NOMO-1 treated with dmso at 0.1 percent for 144 hours (cell line): Measurements from ENCODE around the gene MIS18A.
"Not testable (repeated sequence)": the region's sequence is repeated elsewhere in the genome, so short reads cannot be mapped to it uniquely, and the experiment has no call there.

Experiments
- DNase-seq: peaks from one replicate; lab custom pipeline; 2025; ENCODE audit not compliant: unreplicated experiment; lab: John Stamatoyannopoulos, UW

The MIS18A gene

GRCh38 chr21:32278518-32279376, at the start of gene MIS18A:
Gene MIS18A, minus strand, starts transcription at chr21:32279049. Its CDS starts 35 bp downstream, at chr21:32279014.
- DNase-seq: peak; percentile 88

GRCh38 chr21:32328595-32328994, 49.7 kb upstream of the MIS18A start:
- DNase-seq: no peak

GRCh38 chr21:32325706-32326105, 46.9 kb upstream of the MIS18A start:
- DNase-seq: no peak

DNA sequence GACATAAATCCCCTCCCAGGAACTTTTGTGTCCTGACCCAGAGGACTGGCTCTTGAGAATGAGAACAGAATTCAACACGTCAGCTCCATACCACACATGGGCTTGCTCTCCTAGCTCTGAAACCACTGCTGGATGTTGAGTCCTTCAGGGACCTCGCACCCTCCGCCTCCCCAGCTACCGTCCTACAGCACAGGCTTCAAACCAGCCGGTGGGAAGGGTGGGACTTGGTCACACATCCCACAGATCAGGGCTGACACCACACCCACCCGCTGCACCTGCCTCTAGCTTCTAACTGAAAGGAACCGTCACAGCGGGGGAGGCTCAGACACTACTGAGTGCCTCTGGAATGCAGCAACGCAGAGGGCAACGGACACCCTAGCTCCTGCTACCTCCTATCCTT, 43.8 kb upstream of the MIS18A start:
- DNase-seq: no peak

DNA sequence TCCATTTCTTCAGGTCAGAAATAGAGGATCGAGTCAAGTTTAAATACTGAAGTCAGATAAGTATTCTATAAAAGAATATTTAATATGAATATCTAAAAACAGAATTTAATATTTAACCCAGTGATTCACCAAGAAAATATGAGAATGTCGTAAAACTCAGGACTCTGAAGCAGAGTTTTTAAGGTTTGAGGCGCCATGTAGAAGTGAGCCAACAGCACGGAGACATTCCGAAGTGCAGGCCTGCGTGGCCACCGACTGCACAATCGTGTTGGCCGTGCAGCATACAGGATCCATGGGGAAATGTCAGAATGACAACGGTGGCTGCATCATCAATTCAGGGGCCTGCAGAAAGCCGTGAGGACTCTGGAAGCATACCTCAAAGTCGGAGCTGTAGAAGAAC, 43.3 kb upstream of the MIS18A start:
- DNase-seq: no peak

- DNase-seq: no peak
Observed at GRCh38 chr21:32321480-32321879, 42.6 kb upstream of the MIS18A start.

DNA sequence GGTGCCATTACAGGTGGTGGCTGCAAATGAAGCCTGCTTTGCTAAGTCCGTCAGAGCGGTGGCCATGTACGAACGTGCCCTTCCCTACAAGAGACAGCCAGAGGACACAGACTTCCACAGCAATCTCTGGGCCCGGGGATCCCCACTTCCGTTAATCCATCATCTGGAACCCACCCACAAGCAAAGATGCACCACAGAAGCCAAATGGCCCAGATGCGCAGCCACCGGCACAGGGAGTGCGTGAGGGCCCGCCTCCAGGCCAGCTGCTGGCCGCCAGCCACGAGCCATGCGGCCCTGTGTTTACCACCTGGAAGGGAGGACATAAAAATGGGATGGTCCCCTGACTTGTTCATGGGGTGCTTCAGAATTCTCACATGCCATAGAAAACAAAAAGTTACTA, 41.9 kb upstream of the MIS18A start:
- no peak for DNase-seq

DNA sequence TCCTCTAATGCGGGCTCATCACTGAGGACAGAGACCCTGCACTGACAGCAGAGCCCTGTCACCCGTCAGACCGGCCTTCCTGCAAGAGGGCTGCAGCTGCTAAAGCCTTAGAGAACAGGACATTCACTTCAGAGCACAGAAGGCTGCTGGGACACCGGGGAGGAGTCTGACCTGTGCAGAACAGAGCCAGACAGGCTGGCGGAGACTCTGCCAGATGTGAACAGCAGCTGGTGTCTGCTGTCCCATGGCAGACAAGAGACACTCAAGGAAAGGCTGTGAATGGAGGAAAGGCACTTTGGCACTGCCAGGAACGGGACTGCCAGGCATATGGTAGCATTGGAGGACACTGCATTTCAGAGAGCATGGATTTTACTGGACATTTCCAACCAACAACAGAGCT, 41.2 kb upstream of the MIS18A start:
- DNase-seq: no peak

DNA sequence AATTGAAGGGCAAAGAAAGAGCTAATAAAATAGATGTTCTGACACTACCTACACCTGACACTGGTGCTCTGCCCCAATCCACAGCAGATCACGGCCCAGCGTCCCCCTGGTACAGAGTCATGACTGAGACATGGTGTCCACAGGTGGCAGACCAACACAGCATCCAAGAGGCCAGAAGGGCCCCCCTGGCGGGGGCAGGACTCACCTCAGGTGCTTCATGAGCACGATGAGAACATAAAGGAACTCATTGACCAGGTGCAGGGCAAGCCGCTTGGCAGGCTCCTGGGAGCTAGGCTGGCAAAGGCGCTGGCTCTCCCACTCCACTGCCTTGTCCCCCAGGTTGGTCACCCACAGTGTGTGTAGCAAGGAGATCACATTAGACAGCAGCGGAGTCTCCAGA, 40.2 kb upstream of the MIS18A start:
- DNase-seq: no peak

DNA sequence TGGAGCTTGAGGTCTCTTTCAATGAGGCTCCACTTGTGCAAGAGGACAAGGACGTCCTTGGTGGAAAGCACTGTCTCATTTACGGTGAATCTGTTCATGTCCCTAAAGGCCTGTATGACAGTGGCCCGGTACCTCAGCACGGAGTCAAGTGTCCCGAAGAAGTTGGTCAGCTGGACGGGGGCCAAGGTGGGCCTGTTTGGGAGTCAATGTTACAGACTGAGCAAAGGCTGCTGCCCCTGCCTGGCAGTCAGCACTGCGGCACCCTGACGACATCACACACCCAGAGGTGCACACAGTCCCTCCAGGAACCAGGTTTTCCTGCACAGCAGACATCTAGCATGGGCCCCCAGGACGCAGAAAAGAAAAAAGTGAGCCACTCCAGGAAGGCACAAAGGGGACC, 38.9 kb upstream of the MIS18A start:
- DNase-seq: no peak

DNA sequence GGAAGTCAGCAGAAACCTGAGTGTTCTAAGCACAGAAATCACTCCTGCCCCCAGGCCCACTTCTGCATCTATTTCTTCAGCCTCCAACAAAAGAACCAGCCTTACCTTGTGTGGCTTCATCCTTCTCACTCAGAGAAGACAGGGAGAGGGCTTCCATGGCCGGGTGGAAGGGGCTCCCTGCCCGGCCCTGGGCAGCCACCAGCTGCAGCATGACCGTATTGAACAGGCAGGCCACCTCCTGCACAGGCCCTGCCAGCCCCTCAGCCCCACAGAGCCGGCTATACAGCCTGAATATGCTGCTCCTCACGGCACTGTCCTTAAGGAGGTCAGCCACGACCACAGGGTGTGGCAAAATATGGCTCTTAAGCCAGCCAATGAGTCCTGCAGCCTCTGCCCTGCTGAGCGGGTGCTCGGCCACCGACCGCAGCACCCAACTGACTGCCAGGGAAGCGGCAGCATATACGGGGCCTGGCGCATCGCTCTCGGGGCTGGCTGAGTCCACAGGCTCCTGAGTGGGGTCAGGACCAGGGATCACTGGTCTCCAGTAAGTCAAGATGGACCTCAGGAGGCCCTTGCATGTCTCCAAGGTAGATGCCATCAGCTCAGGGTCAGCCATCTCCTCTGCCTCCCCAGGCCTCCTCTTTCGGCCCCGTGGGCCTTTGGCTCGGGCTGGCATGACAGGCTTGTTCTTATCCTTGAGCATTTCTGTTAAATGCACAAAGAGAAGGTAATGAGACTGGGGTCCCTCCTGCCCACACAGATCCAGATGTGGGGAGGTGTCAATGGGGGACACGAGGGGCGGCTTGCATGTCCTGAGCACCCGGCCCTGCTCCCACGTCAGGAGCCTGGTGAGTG, 37.7 kb upstream of the MIS18A start:
- no peak for DNase-seq

DNA sequence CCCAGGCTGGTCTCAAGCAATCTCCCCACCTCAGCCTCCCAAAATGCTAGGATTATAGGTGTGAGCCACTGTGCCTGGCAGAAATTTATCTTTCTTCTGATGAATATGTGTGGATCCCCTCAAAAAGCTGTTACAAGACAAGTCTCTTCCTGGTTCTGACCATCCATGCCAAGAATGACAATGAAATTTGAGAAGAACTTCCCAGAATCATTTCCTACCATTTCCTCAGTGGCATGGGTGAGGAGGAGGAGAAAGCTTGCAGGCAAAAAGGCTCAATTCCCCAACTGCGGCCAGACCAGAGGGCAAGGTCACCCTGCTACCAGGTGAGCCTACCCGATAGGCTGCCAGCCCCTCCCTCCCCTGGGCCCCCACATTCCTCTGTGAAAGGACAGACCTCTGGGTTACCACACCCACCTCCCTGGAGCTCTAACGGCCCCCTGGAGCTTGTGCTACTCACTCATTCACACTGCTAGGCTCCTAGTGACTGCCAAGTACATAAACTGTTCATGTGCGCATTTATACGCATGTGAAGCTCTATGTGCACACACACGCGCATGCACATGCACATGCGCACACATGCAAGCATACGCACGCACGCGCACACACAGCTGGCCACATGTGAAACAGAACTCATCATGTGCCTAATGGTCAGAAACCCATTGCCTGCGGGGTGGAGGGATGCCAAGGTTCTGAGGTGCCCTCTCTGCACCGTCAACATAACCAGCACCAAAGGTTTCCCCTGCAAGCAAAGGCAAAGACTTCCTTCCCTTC, 36.8 kb upstream of the MIS18A start:
- DNase-seq: no peak

- DNase-seq: no peak
Observed at GRCh38 chr21:32314806-32315205, 36.0 kb upstream of the MIS18A start.

GRCh38 chr21:32312976-32313375, 34.1 kb upstream of the MIS18A start:
- no peak for DNase-seq

GRCh38 chr21:32312326-32312725, 33.5 kb upstream of the MIS18A start:
- no peak for DNase-seq

DNA sequence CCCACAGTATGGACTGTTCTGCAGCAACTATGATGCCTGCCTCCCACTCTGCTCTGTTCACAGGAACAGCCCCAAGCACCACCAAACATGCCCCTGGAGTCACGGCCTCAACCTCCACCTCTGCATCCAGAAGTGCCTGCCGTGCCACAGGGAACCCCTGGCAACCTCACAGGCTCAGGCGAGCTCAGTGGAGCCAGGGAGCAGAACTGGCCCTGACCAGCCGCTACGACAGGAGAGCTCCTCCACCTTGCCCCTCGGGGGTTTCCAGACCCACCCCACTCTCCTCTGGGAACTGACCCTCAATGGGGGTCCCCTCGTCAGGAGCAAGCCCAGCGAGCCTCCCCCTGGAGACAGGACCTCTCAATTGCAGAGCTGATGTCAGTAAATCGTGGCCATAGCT, 32.8 kb upstream of the MIS18A start:
- no peak for DNase-seq

DNA sequence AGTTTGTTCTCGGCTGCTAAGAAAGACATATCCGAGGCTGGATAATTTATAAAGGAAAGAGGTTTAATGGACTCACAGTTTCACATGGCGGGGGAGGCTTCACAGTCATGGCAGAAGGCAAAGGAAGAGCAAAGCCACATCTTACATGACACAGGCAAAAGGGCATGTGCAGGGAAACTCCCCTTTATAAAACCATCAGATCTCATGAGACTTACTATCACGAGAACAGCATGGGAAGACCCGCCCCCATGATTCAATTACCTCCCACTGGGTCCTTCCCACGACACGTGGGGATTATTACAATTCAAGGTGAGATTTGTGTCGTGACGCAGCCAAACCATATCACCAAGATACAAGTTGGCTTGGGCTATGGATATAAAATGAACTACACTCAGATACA, 32.1 kb upstream of the MIS18A start:
- not testable (repeated sequence) for DNase-seq

- no peak for DNase-seq
Observed at GRCh38 chr21:32309906-32310460, 31.1 kb upstream of the MIS18A start.

DNA sequence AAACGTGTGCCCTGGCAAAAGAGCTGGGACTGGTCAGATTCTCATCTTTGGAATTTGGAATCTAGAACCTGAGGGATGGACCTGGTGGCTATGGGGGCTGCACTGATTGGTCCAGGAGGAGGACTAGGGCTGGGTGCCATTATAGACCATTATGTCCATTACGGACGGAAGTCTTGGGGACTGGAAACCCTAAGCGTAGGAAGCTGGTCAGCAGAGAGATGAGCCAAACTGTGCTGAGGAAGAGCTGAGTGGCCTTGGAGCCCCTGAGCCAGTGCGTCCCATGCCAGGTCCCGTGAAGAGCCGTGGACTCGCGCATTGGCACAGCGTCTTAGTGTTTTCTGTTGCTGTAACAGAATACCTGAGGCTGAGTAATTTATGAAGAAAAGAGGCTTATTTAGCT, 29.8 kb upstream of the MIS18A start:
- no peak for DNase-seq

DNA sequence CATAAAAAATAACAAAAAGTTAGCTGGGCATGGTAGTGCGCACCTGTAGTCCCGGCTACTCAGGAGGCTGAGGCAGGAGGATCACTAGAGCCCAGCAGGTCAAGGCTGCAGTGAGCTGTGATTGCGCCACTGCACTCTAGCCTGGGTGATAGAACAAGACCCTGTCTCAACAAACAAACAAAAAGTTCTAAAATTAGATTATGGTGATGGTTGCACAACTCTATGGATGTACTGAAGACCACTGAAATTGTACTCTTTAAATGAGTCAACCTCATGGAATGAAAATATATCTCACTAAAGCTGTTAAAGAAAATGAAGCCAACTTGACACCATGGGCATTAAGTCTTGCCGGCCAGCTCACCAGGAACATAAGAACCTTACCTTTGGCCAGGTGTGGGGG, 28.9 kb upstream of the MIS18A start:
- DNase-seq: no peak
